HepG2 (cell line): ENCODE measurements around the gene SMARCA4. TPM values are rescaled to one million over a fixed set of nuclear protein-coding genes. Genes with fewer than 3 reads are reported as not detected.
A peak's percentile ranks its signal among the peaks of the same experiment; 100 is the strongest.

Source experiments
- ATF7 ChIP-seq, 2 experiments: fragments of 450-650 bp in 1 of 2; sonication (generic) in 1 of 2; formaldehyde crosslinking in 1 of 2; IDR thresholded peaks; 2 replicates each; pipeline versions ENCODE4 v1.4.0 to v1.6.1; 2016 to 2020; ENCODE audit warnings: antibody characterized with exemption in 1 of 2, mild to moderate bottlenecking in 1 of 2, missing genetic modification reagents in 1 of 2
- DMAP1 ChIP-seq: IDR thresholded peaks from 2 replicates; pipeline ENCODE4 v1.6.1; 2016
- GLI4 ChIP-seq: sonication (generic); formaldehyde crosslinking; IDR thresholded peaks from 2 replicates; pipeline ENCODE4 v1.5.1; 2020; ENCODE audit warnings: missing genetic modification reagents, mild to moderate bottlenecking, moderate library complexity, borderline replicate concordance
- HNRNPLL ChIP-seq: fragments of 200-400 bp; formaldehyde crosslinking; IDR thresholded peaks from 2 replicates; pipeline ENCODE4 v1.6.1; 2017; ENCODE audit warnings: mild to moderate bottlenecking, low read depth, low read length; ENCODE audit not compliant: poor library complexity, severe bottlenecking
- MTF2 ChIP-seq: sonication (generic); formaldehyde crosslinking; IDR thresholded peaks from 2 replicates; pipeline ENCODE4 v1.5.0; 2020; ENCODE audit warnings: missing genetic modification reagents, borderline replicate concordance
- NFE2L2 ChIP-seq: fragments of 150-350 bp; IDR thresholded peaks from 2 replicates; pipeline ENCODE4 v1.6.1; 2014; ENCODE audit warnings: low read length
- PHF5A ChIP-seq: IDR thresholded peaks from one replicate; pipeline ENCODE4 v1.6.1; 2018; ENCODE audit warnings: low read depth, missing genetic modification reagents; ENCODE audit not compliant: unreplicated experiment
- POGZ ChIP-seq: sonication (generic); formaldehyde crosslinking; IDR thresholded peaks from 2 replicates; pipeline ENCODE4 v1.4.0; 2020; ENCODE audit warnings: mild to moderate bottlenecking, missing genetic modification reagents
- RFX3 ChIP-seq: IDR thresholded peaks from 2 replicates; pipeline ENCODE4 v1.6.1; 2016; ENCODE audit warnings: missing biosample characterization, missing genetic modification reagents
- SMYD3 ChIP-seq: sonication (generic); formaldehyde crosslinking; IDR thresholded peaks from 2 replicates; pipeline ENCODE4 v1.8.1; 2023; ENCODE audit warnings: mild to moderate bottlenecking, missing genetic modification reagents
- ZFP41 ChIP-seq: sonication (generic); formaldehyde crosslinking; IDR thresholded peaks from 2 replicates; pipeline ENCODE4 v1.4.0; 2020; ENCODE audit warnings: mild to moderate bottlenecking, missing genetic modification reagents, borderline replicate concordance
- ZNF136 ChIP-seq: sonication (generic); formaldehyde crosslinking; IDR thresholded peaks from 2 replicates; pipeline ENCODE4 v1.8.1; 2022; ENCODE audit warnings: low read depth, mild to moderate bottlenecking, moderate library complexity, missing genetic modification reagents
- polyA plus RNA-seq, 8 experiments: library from polyadenylated mRNA; depleted of rRNA in 3 of 8; stranded (reverse) in 7 of 8; unstranded in 1 of 8; fragments of >200 nt; fragmentation: Illumina TruSeq in 4 of 8; extraction: Trizol in 4 of 8; gene quantifications; 2 replicates each; pipeline versions ENCODE4 v1.2.1 to v1.2.3, GENCODE V29; 2011 to 2016; ENCODE audit warnings: low read depth in 4 of 8, missing spikeins in 1 of 8, mixed read lengths in 1 of 8; ENCODE audit not compliant: insufficient read depth in 1 of 8
- total RNA-seq, 5 experiments: library from RNA; depleted of rRNA; stranded (reverse); fragments of >200 nt; fragmentation: Illumina TruSeq; extraction: Trizol; gene quantifications; 2 replicates each; pipeline ENCODE4 v1.2.3, GENCODE V29; 2016; ENCODE audit warnings: low read depth in 1 of 5
- TF ChIP-seq, protein P1 (sequence below): IDR thresholded peaks from 2 replicates; pipeline ENCODE4 v1.6.1; 2016; ENCODE audit warnings: low read depth, missing genetic modification reagents, missing compliant biosample characterization
- TF ChIP-seq, protein P2 (sequence below): sonication (generic); formaldehyde crosslinking; conservative IDR thresholded peaks from 2 replicates; pipeline ENCODE4 v1.4.0; 2020; ENCODE audit warnings: missing genetic modification reagents
- TF ChIP-seq, protein P3 (sequence below): sonication (generic); formaldehyde crosslinking; IDR thresholded peaks from 2 replicates; pipeline ENCODE4 v1.4.0; 2020; ENCODE audit warnings: missing genetic modification reagents, borderline replicate concordance
- TF ChIP-seq, protein P4 (sequence below): sonication (generic); formaldehyde crosslinking; IDR thresholded peaks from 2 replicates; pipeline ENCODE4 v1.9.0; 2021; ENCODE audit warnings: missing genetic modification reagents, borderline replicate concordance

Gene SMARCA4
- total and polyA plus RNA-seq, 2 of the 13 experiments (the other 11 are each of a cell fraction or from before 2014, with no cell fraction given): 25.4 to 45.9 TPM

DNA sequence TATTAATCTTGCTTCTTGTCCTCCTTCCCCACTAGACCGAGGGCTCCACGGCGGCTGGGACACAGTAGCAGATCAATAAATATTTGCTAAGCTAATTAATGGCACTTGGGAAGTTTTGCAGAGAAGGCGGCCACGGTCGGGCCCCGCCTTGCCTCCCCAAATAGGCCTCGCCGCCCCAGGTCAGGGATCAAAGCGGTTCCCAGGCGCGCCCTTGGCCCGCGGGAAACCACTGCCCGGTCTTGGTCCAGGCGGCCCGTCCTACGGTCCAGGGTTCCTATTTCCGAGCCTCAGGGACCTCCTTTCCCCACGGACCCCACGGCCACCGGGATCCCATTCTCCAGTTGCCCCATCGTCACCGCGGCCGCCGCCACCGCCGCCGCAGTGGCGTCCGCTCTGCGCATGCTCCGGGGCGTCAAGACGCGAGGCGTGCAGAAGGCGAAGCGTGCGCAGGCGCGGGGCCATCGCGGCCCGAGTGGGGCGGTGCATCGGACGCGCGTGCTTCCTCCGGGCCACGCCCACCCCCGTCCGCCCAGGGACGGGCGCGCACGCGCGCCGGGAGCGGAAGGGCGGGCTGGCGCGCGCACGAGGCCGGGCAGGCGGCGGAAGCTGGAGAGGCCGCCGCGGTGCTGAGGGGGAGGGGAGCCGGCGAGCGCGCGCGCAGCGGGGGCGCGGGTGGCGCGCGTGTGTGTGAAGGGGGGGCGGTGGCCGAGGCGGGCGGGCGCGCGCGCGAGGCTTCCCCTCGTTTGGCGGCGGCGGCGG lies at the start of gene SMARCA4 (continued):
- TF ChIP-seq, protein P1, sequence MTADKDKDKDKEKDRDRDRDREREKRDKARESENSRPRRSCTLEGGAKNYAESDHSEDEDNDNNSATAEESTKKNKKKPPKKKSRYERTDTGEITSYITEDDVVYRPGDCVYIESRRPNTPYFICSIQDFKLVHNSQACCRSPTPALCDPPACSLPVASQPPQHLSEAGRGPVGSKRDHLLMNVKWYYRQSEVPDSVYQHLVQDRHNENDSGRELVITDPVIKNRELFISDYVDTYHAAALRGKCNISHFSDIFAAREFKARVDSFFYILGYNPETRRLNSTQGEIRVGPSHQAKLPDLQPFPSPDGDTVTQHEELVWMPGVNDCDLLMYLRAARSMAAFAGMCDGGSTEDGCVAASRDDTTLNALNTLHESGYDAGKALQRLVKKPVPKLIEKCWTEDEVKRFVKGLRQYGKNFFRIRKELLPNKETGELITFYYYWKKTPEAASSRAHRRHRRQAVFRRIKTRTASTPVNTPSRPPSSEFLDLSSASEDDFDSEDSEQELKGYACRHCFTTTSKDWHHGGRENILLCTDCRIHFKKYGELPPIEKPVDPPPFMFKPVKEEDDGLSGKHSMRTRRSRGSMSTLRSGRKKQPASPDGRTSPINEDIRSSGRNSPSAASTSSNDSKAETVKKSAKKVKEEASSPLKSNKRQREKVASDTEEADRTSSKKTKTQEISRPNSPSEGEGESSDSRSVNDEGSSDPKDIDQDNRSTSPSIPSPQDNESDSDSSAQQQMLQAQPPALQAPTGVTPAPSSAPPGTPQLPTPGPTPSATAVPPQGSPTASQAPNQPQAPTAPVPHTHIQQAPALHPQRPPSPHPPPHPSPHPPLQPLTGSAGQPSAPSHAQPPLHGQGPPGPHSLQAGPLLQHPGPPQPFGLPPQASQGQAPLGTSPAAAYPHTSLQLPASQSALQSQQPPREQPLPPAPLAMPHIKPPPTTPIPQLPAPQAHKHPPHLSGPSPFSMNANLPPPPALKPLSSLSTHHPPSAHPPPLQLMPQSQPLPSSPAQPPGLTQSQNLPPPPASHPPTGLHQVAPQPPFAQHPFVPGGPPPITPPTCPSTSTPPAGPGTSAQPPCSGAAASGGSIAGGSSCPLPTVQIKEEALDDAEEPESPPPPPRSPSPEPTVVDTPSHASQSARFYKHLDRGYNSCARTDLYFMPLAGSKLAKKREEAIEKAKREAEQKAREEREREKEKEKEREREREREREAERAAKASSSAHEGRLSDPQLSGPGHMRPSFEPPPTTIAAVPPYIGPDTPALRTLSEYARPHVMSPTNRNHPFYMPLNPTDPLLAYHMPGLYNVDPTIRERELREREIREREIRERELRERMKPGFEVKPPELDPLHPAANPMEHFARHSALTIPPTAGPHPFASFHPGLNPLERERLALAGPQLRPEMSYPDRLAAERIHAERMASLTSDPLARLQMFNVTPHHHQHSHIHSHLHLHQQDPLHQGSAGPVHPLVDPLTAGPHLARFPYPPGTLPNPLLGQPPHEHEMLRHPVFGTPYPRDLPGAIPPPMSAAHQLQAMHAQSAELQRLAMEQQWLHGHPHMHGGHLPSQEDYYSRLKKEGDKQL (CRISPR knock-in tag): peak; percentile 37; the same call in 1 of the 2 replicates
- TF ChIP-seq GLI4 (CRISPR knock-in tag) (peak; percentile 71; the same call in 1 of the 2 replicates), ATF7 (IDR thresholded peaks at IDR 0.05) (no peak), ATF7 (CRISPR knock-in tag; IDR thresholded peaks at IDR 0.05) (no peak), POGZ (CRISPR knock-in tag) (no peak), ZNF136 (CRISPR knock-in tag) (no peak), DMAP1 (peak; percentile 81; the same call in 1 of the 2 replicates), ZFP41 (CRISPR knock-in tag) (no peak), HNRNPLL (peak; percentile 74), PHF5A (no peak), NFE2L2 (no peak), RFX3 (no peak), MTF2 (CRISPR knock-in tag) (no peak), SMYD3 (CRISPR knock-in tag) (0 out of 2 replicates have a peak, but pooled peaks have one; percentile 29)
- TF ChIP-seq, protein P2, sequence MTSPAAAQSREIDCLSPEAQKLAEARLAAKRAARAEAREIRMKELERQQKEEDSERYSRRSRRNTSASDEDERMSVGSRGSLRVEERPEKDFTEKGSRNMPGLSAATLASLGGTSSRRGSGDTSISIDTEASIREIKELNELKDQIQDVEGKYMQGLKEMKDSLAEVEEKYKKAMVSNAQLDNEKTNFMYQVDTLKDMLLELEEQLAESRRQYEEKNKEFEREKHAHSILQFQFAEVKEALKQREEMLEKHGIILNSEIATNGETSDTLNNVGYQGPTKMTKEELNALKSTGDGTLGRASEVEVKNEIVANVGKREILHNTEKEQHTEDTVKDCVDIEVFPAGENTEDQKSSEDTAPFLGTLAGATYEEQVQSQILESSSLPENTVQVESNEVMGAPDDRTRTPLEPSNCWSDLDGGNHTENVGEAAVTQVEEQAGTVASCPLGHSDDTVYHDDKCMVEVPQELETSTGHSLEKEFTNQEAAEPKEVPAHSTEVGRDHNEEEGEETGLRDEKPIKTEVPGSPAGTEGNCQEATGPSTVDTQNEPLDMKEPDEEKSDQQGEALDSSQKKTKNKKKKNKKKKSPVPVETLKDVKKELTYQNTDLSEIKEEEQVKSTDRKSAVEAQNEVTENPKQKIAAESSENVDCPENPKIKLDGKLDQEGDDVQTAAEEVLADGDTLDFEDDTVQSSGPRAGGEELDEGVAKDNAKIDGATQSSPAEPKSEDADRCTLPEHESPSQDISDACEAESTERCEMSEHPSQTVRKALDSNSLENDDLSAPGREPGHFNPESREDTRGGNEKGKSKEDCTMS: no peak
- TF ChIP-seq, protein P3, sequence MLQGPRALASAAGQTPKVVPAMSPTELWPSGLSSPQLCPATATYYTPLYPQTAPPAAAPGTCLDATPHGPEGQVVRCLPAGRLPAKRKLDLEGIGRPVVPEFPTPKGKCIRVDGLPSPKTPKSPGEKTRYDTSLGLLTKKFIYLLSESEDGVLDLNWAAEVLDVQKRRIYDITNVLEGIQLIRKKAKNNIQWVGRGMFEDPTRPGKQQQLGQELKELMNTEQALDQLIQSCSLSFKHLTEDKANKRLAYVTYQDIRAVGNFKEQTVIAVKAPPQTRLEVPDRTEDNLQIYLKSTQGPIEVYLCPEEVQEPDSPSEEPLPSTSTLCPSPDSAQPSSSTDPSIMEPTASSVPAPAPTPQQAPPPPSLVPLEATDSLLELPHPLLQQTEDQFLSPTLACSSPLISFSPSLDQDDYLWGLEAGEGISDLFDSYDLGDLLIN (CRISPR knock-in tag): no peak
- TF ChIP-seq, protein P4, sequence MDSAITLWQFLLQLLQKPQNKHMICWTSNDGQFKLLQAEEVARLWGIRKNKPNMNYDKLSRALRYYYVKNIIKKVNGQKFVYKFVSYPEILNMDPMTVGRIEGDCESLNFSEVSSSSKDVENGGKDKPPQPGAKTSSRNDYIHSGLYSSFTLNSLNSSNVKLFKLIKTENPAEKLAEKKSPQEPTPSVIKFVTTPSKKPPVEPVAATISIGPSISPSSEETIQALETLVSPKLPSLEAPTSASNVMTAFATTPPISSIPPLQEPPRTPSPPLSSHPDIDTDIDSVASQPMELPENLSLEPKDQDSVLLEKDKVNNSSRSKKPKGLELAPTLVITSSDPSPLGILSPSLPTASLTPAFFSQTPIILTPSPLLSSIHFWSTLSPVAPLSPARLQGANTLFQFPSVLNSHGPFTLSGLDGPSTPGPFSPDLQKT: no peak
